CD14-positive monocyte (primary cell): ENCODE data around the gene RAB27A. TPM values are rescaled to one million over a fixed set of nuclear protein-coding genes. Genes with fewer than 3 reads are reported as not detected.

Source experiments
- DNase-seq, 3 donors: peaks; one replicate each; pipeline ENCODE4 v3.0.0-alpha.2; 2011 to 2022
- H2AFZ ChIP-seq: 2 replicates; pipeline ENCODE4 v1.6.0; 2012; ENCODE audit warnings: mild to moderate bottlenecking, low read depth, low read length, inconsistent platforms; ENCODE audit not compliant: insufficient read depth, poor library complexity, severe bottlenecking
- H3K27ac ChIP-seq, 2 donors: 1 replicate in 1 of 2; 2 replicates in 1 of 2; pipeline ENCODE4 v1.5.1; 2012 to 2013; ENCODE audit warnings: low read length in 2 of 2, control low read depth in 1 of 2, inconsistent platforms in 1 of 2, low read depth in 1 of 2, mild to moderate bottlenecking in 1 of 2
- H3K27me3 ChIP-seq, 2 donors: one replicate each; pipeline versions ENCODE4 v1.6.0 to v1.6.1; 2011 to 2013; ENCODE audit warnings: low read length in 2 of 2; ENCODE audit not compliant: control insufficient read depth in 2 of 2, insufficient read depth in 2 of 2
- H3K36me3 ChIP-seq, 2 donors: replicated peaks in 1 of 2; 1 replicate in 1 of 2; 2 replicates in 1 of 2; pipeline versions ENCODE4 v1.5.1 to v1.6.1; 2012 to 2013; ENCODE audit warnings: low read length in 2 of 2, control low read depth in 1 of 2, inconsistent platforms in 1 of 2, mild to moderate bottlenecking in 1 of 2; ENCODE audit not compliant: insufficient read depth in 2 of 2, control insufficient read depth in 1 of 2
- H3K4me1 ChIP-seq, 2 donors: 1 replicate in 1 of 2; 2 replicates in 1 of 2; pipeline versions ENCODE4 v1.5.1 to v1.6.1; 2012 to 2013; ENCODE audit warnings: low read length in 2 of 2, control low read depth in 1 of 2, inconsistent platforms in 1 of 2, mild to moderate bottlenecking in 1 of 2, moderate library complexity in 1 of 2; ENCODE audit not compliant: insufficient read depth in 2 of 2, control insufficient read depth in 1 of 2
- H3K4me2 ChIP-seq: replicated peaks from 2 replicates; pipeline ENCODE3; 2012; ENCODE audit warnings: low read length, moderate library complexity, mild to moderate bottlenecking; ENCODE audit not compliant: poor library complexity, severe bottlenecking; ENCODE audit errors: extremely low read depth
- H3K4me3 ChIP-seq, 3 experiments: fragments of 200-600 bp in 1 of 3; sonication (generic) in 1 of 3; replicated peaks in 1 of 3; 1 replicate in 2 of 3; 2 replicates in 1 of 3; pipeline ENCODE4 v1.5.1; 2011 to 2013; ENCODE audit warnings: low read length in 3 of 3, mild to moderate bottlenecking in 3 of 3, control low read depth in 2 of 3, low read depth in 2 of 3, inconsistent platforms in 1 of 3, moderate library complexity in 1 of 3
- H3K79me2 ChIP-seq: 2 replicates; pipeline ENCODE4 v1.6.0; 2012; ENCODE audit warnings: mild to moderate bottlenecking, control low read depth, inconsistent platforms, low read length, moderate library complexity; ENCODE audit not compliant: insufficient read depth
- H3K9ac ChIP-seq: 2 replicates; pipeline ENCODE4 v1.6.0; 2017; ENCODE audit warnings: low read length, mild to moderate bottlenecking; ENCODE audit not compliant: insufficient read depth, poor library complexity, severe bottlenecking
- H3K9me3 ChIP-seq, 2 donors: replicated peaks in 1 of 2; 1 replicate in 1 of 2; 2 replicates in 1 of 2; pipeline versions ENCODE4 v1.5.1 to v1.6.1; 2012 to 2013; ENCODE audit warnings: low read length in 2 of 2, control low read depth in 1 of 2; ENCODE audit not compliant: control insufficient read depth in 1 of 2, insufficient read depth in 1 of 2
- H4K20me1 ChIP-seq: 2 replicates; pipeline ENCODE4 v1.6.0; 2012; ENCODE audit warnings: mild to moderate bottlenecking, low read length, control low read depth, moderate library complexity; ENCODE audit not compliant: insufficient read depth
- H3K27ac Mint-ChIP-seq, 7 donors: one replicate each; pipeline ENCODE4 v1.8.0; 2020; ENCODE audit warnings: mild to moderate bottlenecking in 7 of 7, mixed read lengths in 7 of 7, moderate library complexity in 6 of 7, inconsistent platforms in 2 of 7
- H3K27me3 Mint-ChIP-seq, 3 donors: one replicate each; pipeline ENCODE4 v1.8.0; 2021 to 2022; ENCODE audit warnings: low read depth in 3 of 3, mild to moderate bottlenecking in 3 of 3, mixed read lengths in 3 of 3, moderate library complexity in 3 of 3, inconsistent platforms in 1 of 3
- H3K36me3 Mint-ChIP-seq, 2 donors: one replicate each; pipeline ENCODE4 v1.8.0; 2020; ENCODE audit warnings: mixed read lengths in 2 of 2, inconsistent platforms in 1 of 2, mild to moderate bottlenecking in 1 of 2
- H3K4me1 Mint-ChIP-seq: one replicate; pipeline ENCODE4 v1.8.0; 2020; ENCODE audit warnings: mild to moderate bottlenecking, mixed read lengths
- H3K4me3 Mint-ChIP-seq, 2 donors: one replicate each; pipeline ENCODE4 v1.8.0; 2020; ENCODE audit warnings: mild to moderate bottlenecking in 2 of 2, mixed read lengths in 2 of 2, moderate library complexity in 1 of 2
- H3K9me3 Mint-ChIP-seq, 7 donors: one replicate each; pipeline ENCODE4 v1.8.0; 2020 to 2022; ENCODE audit warnings: mixed read lengths in 7 of 7, mild to moderate bottlenecking in 6 of 7, moderate library complexity in 6 of 7, inconsistent platforms in 2 of 7
- WGBS: methylation state at CpG from one replicate; pipeline ENCODE4 v1.1.5; 2013; ENCODE audit warnings: missing lambda C conversion rate; ENCODE audit not compliant: insufficient coverage; 5-methylcytosine and 5-hydroxymethylcytosine counted together
- intact Hi-C, 2 donors: fragments of 100-400 bp; cut with micrococcal nuclease; formaldehyde crosslinking; loops; one replicate each; pipeline versions ENCODE4 v1.15.0 to v1.15.1; 2023
- polyA plus RNA-seq, 3 donors: library from polyadenylated mRNA; depleted of rRNA in 1 of 3; unstranded in 2 of 3; stranded (reverse) in 1 of 3; fragments of 300-500 nt in 2 of 3; fragments of >200 nt in 1 of 3; fragmentation: Illumina TruSeq in 2 of 3; gene quantifications; 1 replicate in 2 of 3; 2 replicates in 1 of 3; pipeline ENCODE4 v1.2.3, GENCODE V29; 2012 to 2021
- TF ChIP-seq, protein P1 (sequence below): fragments of 200-600 bp; IDR thresholded peaks from one replicate; pipeline ENCODE4 v1.8.0; 2022; ENCODE audit warnings: antibody characterized with exemption, mild to moderate bottlenecking

RAB27A gene
- polyA plus RNA-seq, 3 donors: 70.1 to 159 (median 135) TPM

DNA sequence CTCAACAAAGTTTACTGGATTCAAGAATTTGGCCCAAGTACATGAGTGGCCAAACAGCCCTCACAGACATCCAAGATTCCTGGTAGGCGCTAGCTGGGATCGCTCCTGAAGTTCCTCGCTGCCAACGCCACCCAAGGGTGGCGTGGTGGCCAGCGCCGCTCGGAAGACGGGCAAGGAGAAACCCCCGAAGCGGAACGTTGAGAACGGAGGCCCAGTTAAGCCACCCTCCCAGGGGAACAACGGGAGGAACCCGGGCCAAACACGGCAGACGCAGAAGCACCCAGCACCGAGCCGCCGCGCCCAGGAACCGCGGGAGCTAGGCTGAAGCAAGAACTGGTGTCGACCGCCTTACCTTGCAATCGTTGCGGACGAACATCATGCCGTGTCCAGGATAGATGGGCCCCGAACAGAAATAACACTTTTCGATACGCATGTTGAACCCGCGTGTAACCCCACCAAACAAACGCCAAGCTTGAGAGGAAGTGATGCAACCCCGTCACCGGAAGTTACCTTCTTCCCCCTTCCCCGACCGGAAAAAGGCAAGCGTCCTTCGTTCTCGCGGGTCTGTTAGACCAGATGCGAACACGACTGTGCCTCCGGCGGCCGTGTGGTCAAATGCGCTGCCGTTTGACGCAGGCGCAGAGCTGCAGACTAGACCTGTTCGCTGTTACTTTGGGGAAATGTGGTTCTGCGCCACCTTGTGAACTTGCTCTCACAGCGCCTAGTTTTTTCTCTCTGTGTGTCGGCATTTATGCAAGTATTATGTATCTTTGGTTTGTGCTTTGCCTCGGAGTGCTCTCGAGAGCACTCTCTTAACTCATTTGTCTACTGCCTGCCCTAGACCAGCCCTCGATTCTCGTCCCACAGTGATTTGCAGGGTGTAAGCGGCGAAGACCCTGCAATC is 92.9 kb downstream of the RAB27A start, which contains the start of gene RSL24D1:
TSS of gene RSL24D1 (minus strand) at position 484 of the 904 bp plus-strand sequence. CDS start at position 433, 51 bp downstream.
- Histone ChIP-seq H3K27ac (peak within 1 kb of the TSS; percentile 95 to 96), H4K20me1 (peaks cover 48% of the 10 kb centered on the region), H3K9ac (peak within 1 kb of the TSS; percentile 81), H3K4me2 (peak within 1 kb of the TSS; percentile 91), H3K36me3 (peaks cover 8 to 10% of the 10 kb centered on the region in 2 donors), H3K27me3 (no peaks in the 10 kb centered on the region), H3K79me2 (peaks cover 54% of the 10 kb centered on the region), H3K9me3 (no peaks in the 10 kb centered on the region), H3K4me1 (peaks cover 27 to 34% of the 10 kb centered on the region in 2 donors), H3K4me3 (peak within 1 kb of the TSS; percentile 85 to 87 (median 85)), H2AFZ (peak within 1 kb of the TSS; percentile 79)
- peaks cover 6 to 15% (median 10%) of the 10 kb centered on the region in 7 donors for H3K9me3 Mint-ChIP-seq
- TF ChIP-seq, protein P1, sequence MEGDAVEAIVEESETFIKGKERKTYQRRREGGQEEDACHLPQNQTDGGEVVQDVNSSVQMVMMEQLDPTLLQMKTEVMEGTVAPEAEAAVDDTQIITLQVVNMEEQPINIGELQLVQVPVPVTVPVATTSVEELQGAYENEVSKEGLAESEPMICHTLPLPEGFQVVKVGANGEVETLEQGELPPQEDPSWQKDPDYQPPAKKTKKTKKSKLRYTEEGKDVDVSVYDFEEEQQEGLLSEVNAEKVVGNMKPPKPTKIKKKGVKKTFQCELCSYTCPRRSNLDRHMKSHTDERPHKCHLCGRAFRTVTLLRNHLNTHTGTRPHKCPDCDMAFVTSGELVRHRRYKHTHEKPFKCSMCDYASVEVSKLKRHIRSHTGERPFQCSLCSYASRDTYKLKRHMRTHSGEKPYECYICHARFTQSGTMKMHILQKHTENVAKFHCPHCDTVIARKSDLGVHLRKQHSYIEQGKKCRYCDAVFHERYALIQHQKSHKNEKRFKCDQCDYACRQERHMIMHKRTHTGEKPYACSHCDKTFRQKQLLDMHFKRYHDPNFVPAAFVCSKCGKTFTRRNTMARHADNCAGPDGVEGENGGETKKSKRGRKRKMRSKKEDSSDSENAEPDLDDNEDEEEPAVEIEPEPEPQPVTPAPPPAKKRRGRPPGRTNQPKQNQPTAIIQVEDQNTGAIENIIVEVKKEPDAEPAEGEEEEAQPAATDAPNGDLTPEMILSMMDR: peak; percentile 35
- intact Hi-C loops: loop anchor here in 1 of 2 donors (5.0 kb wide), 2 partner anchors 96 to 211 kb away; partner anchors contain the start of genes CCPG1 and PIERCE2
- H3K4me1 Mint-ChIP-seq: peaks cover 7% of the 10 kb centered on the region
- peaks cover 17 to 35% of the 10 kb centered on the region in 2 donors for H3K36me3 Mint-ChIP-seq
- under 1% methylated on average over 56 of the region's 62 CpGs for WGBS
- no peak within 1 kb of the TSS for H3K27ac Mint-ChIP-seq
- peaks cover 0 to 3% (median 1%) of the 10 kb centered on the region in 3 donors for H3K27me3 Mint-ChIP-seq
- H3K4me3 Mint-ChIP-seq: no peak within 1 kb of the TSS
- DNase-seq: peak; percentile 97 to 98 (median 98)

DNA sequence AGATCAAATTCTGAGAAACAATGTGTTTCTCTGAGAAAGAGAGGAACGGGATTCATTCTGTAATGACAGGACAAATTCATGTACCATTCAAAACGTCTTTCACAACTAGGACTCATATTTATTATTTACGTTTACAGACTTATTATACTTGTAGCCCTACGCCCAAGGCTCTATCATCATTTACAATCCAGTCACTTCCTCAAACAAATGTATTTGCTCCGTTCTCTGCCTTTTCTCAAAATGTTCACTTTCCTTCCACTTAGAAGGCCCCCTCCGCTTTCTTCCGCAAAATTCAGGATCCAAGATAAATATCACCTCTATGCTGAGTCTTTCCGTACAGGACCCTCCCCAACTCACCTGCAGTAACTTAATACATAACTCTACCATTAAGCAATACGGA is 93.6 kb downstream of the RAB27A start:
- Mint-ChIP-seq H3K9me3 (peaks cover 6 to 15% (median 10%) of the 10 kb centered on the region in 7 donors), H3K4me1 (peaks cover 7% of the 10 kb centered on the region), H3K36me3 (peaks cover 22 to 36% of the 10 kb centered on the region in 2 donors), H3K4me3 (no peak overlapping the region), H3K27ac (no peak overlapping the region), H3K27me3 (peaks cover 0 to 3% (median 1%) of the 10 kb centered on the region in 3 donors)
- H4K20me1 ChIP-seq: peaks cover 50% of the 10 kb centered on the region
- peaks cover 16 to 17% of the 10 kb centered on the region in 2 donors for H3K36me3 ChIP-seq
- peak overlapping the region; percentile 81 for H3K9ac ChIP-seq
- peak overlapping the region; percentile 85 to 87 (median 85) for H3K4me3 ChIP-seq
- WGBS: 2% methylated on average over 7 of the region's 9 CpGs
- peak overlapping the region; percentile 95 to 96 for H3K27ac ChIP-seq
- no peaks in the 10 kb centered on the region for H3K27me3 ChIP-seq
- no peaks in the 10 kb centered on the region for H3K9me3 ChIP-seq
- intact Hi-C loops: loop anchor here in 1 of 2 donors (5.0 kb wide), 2 partner anchors 96 to 211 kb away; partner anchors contain the start of genes CCPG1 and PIERCE2
- H2AFZ ChIP-seq: peak overlapping the region; percentile 79
- peaks cover 27 to 34% of the 10 kb centered on the region in 2 donors for H3K4me1 ChIP-seq
- DNase-seq: peak; percentile 29 to 55 (median 44)
- peaks cover 61% of the 10 kb centered on the region for H3K79me2 ChIP-seq
- TF ChIP-seq, protein P1: no peak
- peak overlapping the region; percentile 91 for H3K4me2 ChIP-seq
